ENCODE data around the gene SLC6A17.

The SLC6A17 gene

GRCh38 chr1:110135666-110136065 lies 14.6 kb upstream of the SLC6A17 start:
- no peak for DNase-seq

DNA sequence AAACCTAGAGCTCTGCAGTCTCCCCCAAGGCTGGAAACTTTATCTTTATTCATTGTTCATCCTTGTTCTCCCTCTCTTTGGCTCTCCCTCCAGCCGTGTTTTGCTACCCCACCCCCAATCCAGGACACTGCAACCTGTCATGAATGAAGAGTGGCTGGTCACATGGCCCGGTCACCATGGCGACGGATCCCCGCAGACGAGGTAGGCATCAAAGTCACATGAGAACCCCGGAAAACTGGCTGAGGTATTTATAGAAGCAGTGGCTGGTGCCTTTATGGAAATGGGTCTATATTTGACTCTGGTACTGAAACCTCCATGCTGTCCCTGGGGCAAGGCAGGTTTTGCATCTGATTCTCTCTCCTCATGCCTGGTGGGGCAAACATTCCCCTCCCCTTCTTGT lies 13.4 kb upstream of the SLC6A17 start:
- no peak for DNase-seq

DNA sequence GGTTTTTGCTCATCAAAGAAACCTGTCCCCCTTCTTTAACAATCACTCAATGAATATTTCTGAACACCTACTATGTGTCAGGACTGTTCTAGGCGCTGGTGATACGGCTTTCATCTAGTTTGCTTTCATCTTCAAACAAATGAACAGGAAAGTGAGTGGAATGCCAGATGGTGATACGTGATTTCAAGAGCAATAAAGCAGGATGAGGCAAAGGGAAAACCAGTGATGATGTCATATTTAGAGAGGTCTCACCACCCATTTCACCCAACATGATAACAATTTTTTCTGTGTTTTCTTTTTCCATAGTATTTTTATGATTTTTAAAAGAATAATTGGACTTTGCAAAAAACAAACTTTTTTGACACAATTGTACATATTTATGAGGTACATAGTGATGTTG lies 11.3 kb upstream of the SLC6A17 start:
- DNase-seq = no peak

DNA sequence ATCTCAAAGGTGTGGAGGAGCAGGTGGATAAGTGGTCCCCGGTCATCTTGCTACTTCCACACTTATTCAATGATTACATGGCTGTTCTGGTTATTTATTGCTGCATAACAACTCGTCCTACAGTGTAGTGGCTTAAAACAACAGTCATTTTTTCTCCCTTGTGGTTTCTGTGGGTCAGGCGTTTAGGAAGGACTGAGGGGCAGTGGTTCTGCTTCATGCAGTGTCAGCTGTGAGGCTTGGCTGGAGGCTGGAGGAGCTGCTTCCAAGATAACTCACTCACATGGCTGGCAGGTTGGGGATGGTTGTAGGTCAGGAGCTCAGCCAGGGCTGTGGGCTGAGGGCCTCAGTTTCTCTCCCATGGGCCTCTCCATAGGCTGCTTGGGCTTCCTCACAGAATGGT lies 5.9 kb upstream of the SLC6A17 start:
- no peak for DNase-seq

DNA sequence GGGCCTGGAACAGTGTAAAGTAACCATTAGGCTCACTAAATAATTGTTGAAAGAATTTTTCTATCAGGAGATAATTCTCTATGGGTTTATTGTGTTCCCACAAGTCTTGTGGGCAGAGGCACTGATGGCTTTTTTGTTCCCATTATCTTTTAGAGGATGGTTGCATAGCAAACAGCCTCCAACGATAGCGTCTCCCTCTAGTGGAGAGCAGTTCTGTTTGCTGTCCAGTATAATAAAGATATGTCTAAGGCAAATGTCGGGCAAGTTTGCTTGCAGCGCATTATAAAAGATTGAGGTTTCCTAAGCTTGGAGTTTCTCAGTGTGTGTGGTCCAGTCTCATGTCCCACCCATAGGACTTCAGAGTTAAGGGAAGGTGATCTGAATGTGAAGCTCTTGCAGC lies 1.3 kb upstream of the SLC6A17 start:
- DNase-seq = no peak

GRCh38 chr1:110151175-110151669 lies 928 bp downstream of the SLC6A17 start:
- DNase-seq = no peak

- no peak for DNase-seq
These were observed 2.0 kb downstream of the SLC6A17 start for GRCh38 chr1:110152133-110152785.

DNA sequence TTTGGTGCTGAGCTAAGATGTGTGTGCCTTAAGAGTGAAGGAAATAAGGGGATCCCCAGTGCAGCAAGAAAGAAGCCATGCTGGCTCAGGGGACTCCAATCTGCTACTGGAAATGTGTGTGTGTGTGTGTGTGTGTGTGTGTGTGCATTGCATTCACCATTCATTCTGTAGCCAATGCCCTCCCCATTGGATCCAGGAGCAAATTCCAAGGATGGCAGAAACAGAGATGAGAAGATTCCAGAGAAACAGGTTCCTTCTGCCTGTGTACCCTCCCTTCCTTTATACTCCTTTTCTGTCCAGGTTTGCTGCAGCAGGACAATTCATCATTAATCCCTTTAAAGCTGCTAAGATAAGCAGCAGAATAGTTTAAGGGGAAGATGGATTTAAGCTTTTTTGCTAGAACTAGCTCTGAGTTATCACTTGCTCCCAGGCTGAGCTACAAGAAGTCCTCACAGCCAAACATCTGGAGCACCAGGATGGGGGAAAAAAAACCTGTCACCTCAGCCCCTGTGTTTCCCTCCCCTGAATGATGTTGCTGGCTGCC lies 3.2 kb downstream of the SLC6A17 start:
- no peak for DNase-seq

DNA sequence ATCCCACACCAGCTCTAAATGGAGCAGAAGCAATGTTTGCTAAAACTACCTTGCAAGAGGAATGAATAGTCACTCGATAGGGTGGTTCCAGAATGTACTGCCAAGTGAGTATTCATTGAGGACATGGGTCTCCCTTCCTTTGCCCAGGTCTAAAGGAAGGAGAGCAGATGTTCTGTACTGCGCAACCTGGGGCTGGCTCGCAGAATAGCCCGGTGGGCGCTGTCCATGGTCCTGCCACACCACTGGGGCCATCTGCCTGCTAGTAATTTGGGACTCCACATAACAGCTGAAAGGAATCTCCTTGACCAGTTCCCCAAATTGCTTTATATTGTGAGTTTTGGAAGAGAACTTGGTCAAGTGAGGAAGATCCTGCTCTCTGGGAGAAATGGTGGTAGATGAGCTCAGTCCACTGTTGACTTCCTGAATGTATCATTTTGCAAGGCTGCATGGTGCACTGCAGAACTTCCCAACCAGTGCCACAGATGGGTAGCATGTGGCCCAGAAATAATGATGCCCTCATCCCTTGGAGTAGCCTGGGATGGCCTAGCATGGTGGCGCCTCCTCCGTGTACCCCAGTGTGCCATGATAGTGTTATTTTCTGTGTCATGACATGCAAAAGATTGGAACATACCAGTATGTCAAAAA lies 5.7 kb downstream of the SLC6A17 start:
- no peak for DNase-seq

DNA sequence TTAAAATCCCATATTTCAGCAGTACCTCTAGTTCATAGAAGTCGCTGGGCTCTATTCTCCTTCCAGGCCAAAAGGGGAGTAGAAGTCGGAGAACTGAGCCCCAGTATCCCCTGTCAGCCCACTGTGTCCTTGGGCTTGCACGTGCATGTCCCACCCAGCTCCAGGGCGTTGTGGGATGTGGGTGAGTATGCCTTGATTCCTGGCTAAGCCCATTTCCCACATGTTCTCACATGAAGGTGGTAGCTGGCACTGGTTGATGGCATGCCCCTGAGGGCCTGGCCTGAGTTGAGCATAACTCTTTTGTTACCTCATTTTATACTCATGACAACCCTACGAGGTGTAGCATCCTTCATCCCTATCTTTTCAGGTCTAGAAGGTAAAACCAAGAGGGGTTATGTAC lies 8.0 kb downstream of the SLC6A17 start:
- no peak for DNase-seq

GRCh38 chr1:110159168-110159567 lies 8.9 kb downstream of the SLC6A17 start:
- DNase-seq = no peak

GRCh38 chr1:110160538-110161100 lies 10.3 kb downstream of the SLC6A17 start:
- DNase-seq = no peak

- DNase-seq = no peak
These were observed 10.9 kb downstream of the SLC6A17 start for GRCh38 chr1:110161165-110161564.

- no peak for DNase-seq
These were observed 11.6 kb downstream of the SLC6A17 start for GRCh38 chr1:110161849-110162248.

DNA sequence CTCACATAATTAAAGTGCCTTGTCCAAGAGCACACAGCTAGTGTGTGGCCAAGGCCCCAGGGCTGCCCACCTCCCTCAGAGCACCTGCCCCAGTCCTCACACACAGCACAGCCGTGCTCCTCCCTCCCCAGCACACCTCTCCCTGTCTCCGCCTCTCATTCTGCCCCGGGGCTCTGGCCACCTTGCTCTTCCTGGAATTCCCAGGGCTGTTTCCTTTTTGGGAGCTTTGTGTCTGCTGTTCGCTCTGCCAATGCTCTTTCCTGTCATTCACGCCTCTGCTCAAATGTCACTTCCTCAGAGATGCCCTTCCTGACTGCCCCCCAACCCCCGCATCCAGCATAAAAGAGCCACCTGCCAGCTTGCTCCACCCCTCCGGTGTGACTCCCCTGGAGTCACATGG lies 13.3 kb downstream of the SLC6A17 start:
- DNase-seq = no peak

- no peak for DNase-seq
These were observed 14.5 kb downstream of the SLC6A17 start for GRCh38 chr1:110164725-110165350.

- DNase-seq = no peak
These were observed 15.5 kb downstream of the SLC6A17 start for GRCh38 chr1:110165761-110166231.

DNA sequence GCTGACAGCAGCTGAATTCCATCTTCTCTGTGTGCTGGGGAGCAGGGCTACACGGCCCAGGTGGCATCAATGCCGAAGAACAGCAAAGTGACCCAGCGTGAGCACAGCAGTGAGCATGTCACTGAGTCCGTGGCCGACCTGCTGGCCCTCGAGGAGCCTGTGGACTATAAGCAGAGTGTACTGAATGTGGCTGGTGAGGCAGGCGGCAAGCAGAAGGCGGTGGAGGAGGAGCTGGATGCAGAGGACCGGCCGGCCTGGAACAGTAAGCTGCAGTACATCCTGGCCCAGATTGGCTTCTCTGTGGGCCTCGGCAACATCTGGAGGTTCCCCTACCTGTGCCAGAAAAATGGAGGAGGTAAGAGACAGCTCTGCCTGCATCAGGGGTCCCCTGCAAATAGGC lies 16.6 kb downstream of the SLC6A17 start:
- DNase-seq = no peak

- no peak for DNase-seq
These were observed 20.8 kb downstream of the SLC6A17 start for GRCh38 chr1:110170766-110171733.

GRCh38 chr1:110172001-110172400 lies 21.7 kb downstream of the SLC6A17 start:
- DNase-seq = no peak

- DNase-seq = no peak
These were observed 23.3 kb downstream of the SLC6A17 start for GRCh38 chr1:110173466-110174105.

GRCh38 chr1:110174961-110175360 lies 24.7 kb downstream of the SLC6A17 start:
- no peak for DNase-seq

Measured in activated CD4-positive, CD25-positive, alpha-beta regulatory T cell (primary cell).